A673 (cell line): ENCODE results near the gene CCDC43. TPM values are rescaled to one million over a fixed set of nuclear protein-coding genes. Genes with fewer than 3 reads are reported as not detected.
"Not testable (repeated sequence)": the region's sequence is repeated elsewhere in the genome, so short reads cannot be mapped to it uniquely, and the experiment has no call there.

Experiments used
- BruUV-seq: library from RNA; stranded (reverse); fragments of 400-500 nt; replicated peaks from 2 replicates; lab custom pipeline; 2021; lab: Mats Ljungman, UMichigan
- CTCF ChIA-PET: fragments of 300-600 bp; sonication (Branson Sonifier 250); formaldehyde crosslinking; loops from one replicate; lab custom pipeline; 2022; ENCODE audit warnings: antibody characterized with exemption; lab: Charles Lee
- POLR2A ChIA-PET: fragments of 300-600 bp; sonication (Branson Sonifier 250); formaldehyde crosslinking; loops from one replicate; lab custom pipeline; 2022; ENCODE audit warnings: antibody characterized with exemption; ENCODE audit not compliant: low non-redundant PET; lab: Charles Lee
- DNase-seq: peaks from one replicate; pipeline ENCODE4 v3.0.0-alpha.2; 2015; ENCODE audit warnings: low spot score
- H3K27ac ChIP-seq: fragments of 200-600 bp; sonication (generic); 2 replicates; pipeline ENCODE4 v1.5.1; 2016; ENCODE audit warnings: mixed run types, low read depth, mild to moderate bottlenecking, mixed read lengths, antibody characterized with exemption, low read length; ENCODE audit not compliant: poor library complexity, severe bottlenecking
- H3K27me3 ChIP-seq: fragments of 200-600 bp; sonication (generic); replicated peaks from 2 replicates; pipeline ENCODE4 v1.6.1; 2017; ENCODE audit warnings: mixed run types, low read depth, mild to moderate bottlenecking, mixed read lengths, antibody characterized with exemption, low read length; ENCODE audit not compliant: insufficient read depth, poor library complexity
- H3K36me3 ChIP-seq: fragments of 200-600 bp; sonication (generic); 2 replicates; pipeline ENCODE4 v1.6.1; 2016; ENCODE audit warnings: mixed run types, mild to moderate bottlenecking, mixed read lengths, antibody characterized with exemption, low read length; ENCODE audit not compliant: insufficient read depth, poor library complexity, severe bottlenecking
- H3K4me1 ChIP-seq: fragments of 200-600 bp; sonication (generic); 2 replicates; pipeline ENCODE4 v1.6.1; 2017; ENCODE audit warnings: mixed run types, mild to moderate bottlenecking, mixed read lengths, antibody characterized with exemption, low read length; ENCODE audit not compliant: insufficient read depth, poor library complexity, severe bottlenecking
- H3K4me3 ChIP-seq: fragments of 200-600 bp; sonication (generic); 2 replicates; pipeline ENCODE4 v1.5.1; 2016; ENCODE audit warnings: low read depth, mixed run types, mild to moderate bottlenecking, mixed read lengths, low read length; ENCODE audit not compliant: poor library complexity, severe bottlenecking
- H3K9me3 ChIP-seq: fragments of 200-600 bp; sonication (generic); 2 replicates; pipeline ENCODE4 v1.6.1; 2016; ENCODE audit warnings: mixed run types, low read depth, mild to moderate bottlenecking, mixed read lengths, antibody characterized with exemption, low read length; ENCODE audit not compliant: poor library complexity, severe bottlenecking
- EZH2 ChIP-seq: fragments of 200-600 bp; sonication (generic); IDR thresholded peaks from 2 replicates; pipeline ENCODE4 v1.6.1; 2017; ENCODE audit warnings: borderline replicate concordance, low read depth, mild to moderate bottlenecking, mixed read lengths, antibody characterized with exemption, low read length; ENCODE audit not compliant: poor library complexity, severe bottlenecking
- intact Hi-C: fragments of 100-400 bp; cut with micrococcal nuclease; formaldehyde crosslinking; loops from one replicate; pipeline ENCODE4 v1.10.0; 2022; ENCODE audit not compliant: unreplicated experiment
- total RNA-seq: library from RNA; stranded (reverse); gene quantifications from 2 replicates; pipeline ENCODE4 v1.2.3, GENCODE V29; 2021
- TF ChIP-seq, protein P1 (sequence below): fragments of 300-800, 200-600 bp; sonication (generic); conservative IDR thresholded peaks from 2 replicates; pipeline ENCODE4 v1.5.1; 2017; ENCODE audit warnings: low read depth, mild to moderate bottlenecking, antibody characterized with exemption, low read length, moderate library complexity, mixed read lengths

CCDC43 gene
- total RNA-seq, 1 experiment from 2014 or later = 20.3 TPM

DNA sequence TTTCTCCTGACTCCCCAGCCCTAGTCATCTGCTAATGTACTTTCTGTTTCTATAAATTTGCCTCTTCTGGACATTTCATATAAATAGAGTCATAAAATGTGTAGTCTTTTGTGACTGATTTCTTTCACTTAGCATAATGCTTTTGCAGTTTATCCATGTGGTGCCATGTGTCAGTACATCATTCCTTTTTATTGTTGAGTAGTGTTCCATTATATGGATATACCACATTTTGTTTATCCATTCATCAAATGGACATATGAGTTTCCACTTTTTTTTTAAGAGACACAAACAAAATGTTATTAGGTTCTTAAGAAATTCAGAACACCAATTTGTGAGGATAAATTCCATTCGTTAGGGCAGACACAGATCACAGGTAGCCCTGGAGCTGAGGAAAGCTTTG lies 29.9 kb upstream of the CCDC43 start:
- no peaks in the 10 kb centered on the region for H3K27me3 ChIP-seq
- no peaks in the 10 kb centered on the region for H3K36me3 ChIP-seq
- ChIA-PET POLR2A (no interaction called here), CTCF (no interaction called here)
- no peak overlapping the region for H3K27ac ChIP-seq
- H3K4me1 ChIP-seq = no peaks in the 10 kb centered on the region
- DNase-seq = no peak
- H3K9me3 ChIP-seq = no peaks in the 10 kb centered on the region
- intact Hi-C loops = no loop called here
- TF ChIP-seq, protein P1, sequence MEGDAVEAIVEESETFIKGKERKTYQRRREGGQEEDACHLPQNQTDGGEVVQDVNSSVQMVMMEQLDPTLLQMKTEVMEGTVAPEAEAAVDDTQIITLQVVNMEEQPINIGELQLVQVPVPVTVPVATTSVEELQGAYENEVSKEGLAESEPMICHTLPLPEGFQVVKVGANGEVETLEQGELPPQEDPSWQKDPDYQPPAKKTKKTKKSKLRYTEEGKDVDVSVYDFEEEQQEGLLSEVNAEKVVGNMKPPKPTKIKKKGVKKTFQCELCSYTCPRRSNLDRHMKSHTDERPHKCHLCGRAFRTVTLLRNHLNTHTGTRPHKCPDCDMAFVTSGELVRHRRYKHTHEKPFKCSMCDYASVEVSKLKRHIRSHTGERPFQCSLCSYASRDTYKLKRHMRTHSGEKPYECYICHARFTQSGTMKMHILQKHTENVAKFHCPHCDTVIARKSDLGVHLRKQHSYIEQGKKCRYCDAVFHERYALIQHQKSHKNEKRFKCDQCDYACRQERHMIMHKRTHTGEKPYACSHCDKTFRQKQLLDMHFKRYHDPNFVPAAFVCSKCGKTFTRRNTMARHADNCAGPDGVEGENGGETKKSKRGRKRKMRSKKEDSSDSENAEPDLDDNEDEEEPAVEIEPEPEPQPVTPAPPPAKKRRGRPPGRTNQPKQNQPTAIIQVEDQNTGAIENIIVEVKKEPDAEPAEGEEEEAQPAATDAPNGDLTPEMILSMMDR = no peak
- TF ChIP-seq EZH2 = no peak
- BruUV-seq = no TSS peak
- H3K4me3 ChIP-seq = no peak overlapping the region

DNA sequence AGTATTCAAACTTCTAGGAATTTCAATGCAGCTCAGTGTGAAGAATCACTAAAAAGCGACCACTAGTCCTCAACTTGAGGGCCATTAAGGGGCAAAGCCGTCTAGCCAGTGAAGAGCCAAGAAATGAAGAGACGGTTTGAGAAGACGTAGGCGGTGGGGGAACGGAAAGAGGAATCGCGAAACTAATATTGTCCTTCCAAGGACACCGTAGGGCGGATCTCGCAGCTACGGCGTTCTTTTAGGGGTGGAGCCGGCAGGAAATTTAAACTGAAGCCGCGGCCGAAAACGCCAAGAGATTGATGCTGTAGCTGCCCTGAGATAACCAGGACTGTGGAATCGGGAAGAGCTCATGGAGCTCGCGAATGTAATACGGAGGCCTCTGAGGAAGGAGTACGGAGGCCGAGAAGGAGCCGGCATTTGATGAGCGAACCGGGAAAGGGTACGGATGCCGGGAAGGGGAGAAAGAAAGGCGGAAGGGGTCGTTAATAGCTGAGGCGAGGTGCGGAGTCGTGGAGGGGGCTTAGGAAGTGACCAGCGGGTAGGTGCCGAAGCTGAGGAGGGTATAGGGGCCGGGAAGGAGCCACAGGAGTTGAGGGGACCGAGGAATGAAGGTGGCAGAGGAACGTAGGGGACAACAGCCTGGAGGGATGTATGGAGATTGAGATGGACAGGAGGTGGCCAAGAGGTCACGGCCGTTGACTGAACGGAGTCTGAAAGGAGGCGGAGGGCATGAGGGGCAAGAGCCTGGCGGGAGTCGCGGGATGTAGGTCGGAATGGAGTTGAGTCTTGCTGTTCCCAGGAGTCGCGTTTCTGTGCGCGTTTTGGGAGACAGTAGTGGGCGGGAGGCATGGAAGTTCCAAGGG lies 19.1 kb upstream of the CCDC43 start, which contains the start of gene DBF4B:
DBF4B (plus strand) TSS at position 265 of the 863 bp plus-strand sequence; CDS start at position 421, 156 bp downstream.
- no peak for TF ChIP-seq EZH2
- TF ChIP-seq, protein P1 = no peak
- intact Hi-C loops = no loop called here
- ChIA-PET CTCF (no interaction called here), POLR2A (interaction anchor here (0.6 kb wide), 1 partner anchor 1338 kb away, joined by 3 read pairs; no protein-coding TSS in a partner anchor)
- Histone ChIP-seq H3K4me3 (peak within 1 kb of the TSS; percentile 80), H3K27me3 (no peaks in the 10 kb centered on the region), H3K27ac (peak within 1 kb of the TSS; percentile 89), H3K4me1 (peaks cover 4% of the 10 kb centered on the region), H3K9me3 (no peaks in the 10 kb centered on the region), H3K36me3 (no peaks in the 10 kb centered on the region)
- no TSS peak for BruUV-seq
- DNase-seq = peak; percentile 85

DNA sequence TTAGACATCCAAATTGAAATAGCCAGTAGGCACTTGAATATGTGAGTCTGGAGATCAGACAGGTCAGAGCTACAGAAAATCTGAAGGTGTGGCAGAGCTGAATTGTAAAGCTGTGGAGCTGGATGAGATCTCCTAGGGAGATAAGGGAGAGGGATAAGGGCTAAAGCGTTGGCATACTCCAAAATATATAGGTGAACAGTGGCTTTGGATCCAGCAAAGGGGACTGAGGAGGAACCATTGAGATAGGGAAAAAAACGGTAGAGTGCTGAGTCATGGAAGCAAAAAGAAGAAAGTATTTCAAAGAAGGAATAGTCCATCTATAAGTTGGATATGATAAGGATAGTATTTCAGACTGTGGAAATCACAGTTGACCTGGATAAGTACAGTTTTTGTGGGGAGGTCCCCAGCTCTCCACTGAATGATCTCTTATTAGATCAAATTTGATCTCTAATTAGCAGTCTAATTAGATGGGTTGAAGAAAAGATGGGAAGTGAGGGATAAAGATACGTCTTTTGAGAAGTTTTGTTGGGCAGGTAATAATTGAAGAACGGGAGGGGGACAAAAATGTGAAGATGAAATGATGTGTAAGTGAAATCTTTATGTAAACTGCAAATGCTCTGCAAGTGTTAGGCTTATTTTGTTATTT lies 18.3 kb upstream of the CCDC43 start:
- Histone ChIP-seq H3K4me1 (peaks cover 4% of the 10 kb centered on the region), H3K27ac (peak overlapping the region; percentile 89), H3K36me3 (no peaks in the 10 kb centered on the region), H3K27me3 (no peaks in the 10 kb centered on the region), H3K4me3 (peak overlapping the region; percentile 80), H3K9me3 (no peaks in the 10 kb centered on the region)
- BruUV-seq = TSS peak; percentile 99
- intact Hi-C loops = no loop called here
- no peak for TF ChIP-seq EZH2
- TF ChIP-seq, protein P1 = no peak
- CTCF ChIA-PET = no interaction called here
- no peak for DNase-seq
- POLR2A ChIA-PET = interaction anchor here (0.6 kb wide), 1 partner anchor 1337 kb away, joined by 3 read pairs; no protein-coding TSS in a partner anchor

DNA sequence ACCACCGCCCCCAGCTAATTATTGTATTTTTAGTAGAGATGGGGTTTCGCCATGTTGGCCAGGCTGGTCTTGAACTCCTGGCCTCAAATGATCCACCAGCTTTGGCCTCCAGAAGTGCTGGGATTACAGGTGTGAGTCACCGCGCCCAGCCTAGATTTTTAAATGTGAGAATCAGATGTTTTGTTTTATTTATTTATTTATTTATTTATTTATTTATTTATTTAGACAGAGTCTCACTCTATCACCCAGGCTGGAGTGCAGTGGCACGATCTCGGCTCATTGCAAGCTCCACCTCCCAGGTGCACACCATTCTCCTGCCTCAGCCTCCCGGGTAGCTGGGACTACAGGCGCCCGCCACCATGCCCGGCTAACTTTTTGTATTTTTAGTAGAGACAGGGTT lies 10.7 kb upstream of the CCDC43 start:
- intact Hi-C loops, H3K27me3 ChIP-seq, H3K9me3 ChIP-seq, H3K27ac ChIP-seq, DNase-seq, H3K4me1 ChIP-seq, BruUV-seq, POLR2A ChIA-PET, CTCF ChIA-PET, H3K36me3 ChIP-seq, H3K4me3 ChIP-seq: not testable (repeated sequence)
